CD4-positive, CD25-positive, alpha-beta regulatory T cell (primary cell): Measurements from ENCODE around the gene SMARCC2. TPM values are rescaled to one million over a fixed set of nuclear protein-coding genes. Genes with fewer than 3 reads are reported as not detected.
A peak's percentile ranks its signal among the peaks of the same experiment; 100 is the strongest.
"Not testable (repeated sequence)": the region's sequence is repeated elsewhere in the genome, so short reads cannot be mapped to it uniquely, and the experiment has no call there.

Experiments
- ATAC-seq, 2 donors: fragments of 150-1000 bp; cut with Tn5 transposase; one replicate each; pipeline ENCODE4 v1.10.0; 2021; ENCODE audit warnings: low read depth in 2 of 2, moderate number of reproducible peaks in 2 of 2, moderate library complexity in 1 of 2
- DNase-seq, 3 donors: peaks; one replicate each; pipeline versions ENCODE4 v3.0.0 to v3.0.0-alpha.2; 2012 to 2022; ENCODE audit warnings: mixed read lengths in 1 of 3
- H3K27ac ChIP-seq: one replicate; pipeline ENCODE4 v1.7.0; 2013; ENCODE audit warnings: mild to moderate bottlenecking, low read length; ENCODE audit not compliant: insufficient read depth, poor library complexity, severe bottlenecking
- H3K27me3 ChIP-seq: one replicate; pipeline ENCODE4 v1.7.0; 2013; ENCODE audit warnings: low read length; ENCODE audit not compliant: control insufficient read depth, insufficient read depth
- H3K36me3 ChIP-seq: one replicate; pipeline ENCODE4 v1.7.0; 2013; ENCODE audit warnings: mild to moderate bottlenecking, low read length, moderate library complexity; ENCODE audit not compliant: control insufficient read depth, insufficient read depth
- H3K4me1 ChIP-seq: 2 replicates; pipeline ENCODE4 v1.7.0; 2013; ENCODE audit warnings: mild to moderate bottlenecking, low read length; ENCODE audit not compliant: insufficient read depth, control insufficient read depth, poor library complexity, severe bottlenecking
- H3K4me3 ChIP-seq: one replicate; pipeline ENCODE4 v1.7.0; 2013; ENCODE audit warnings: low read depth, mild to moderate bottlenecking, low read length, moderate library complexity
- H3K9me3 ChIP-seq, 2 experiments: 1 replicate in 1 of 2; 2 replicates in 1 of 2; pipeline ENCODE4 v1.7.0; 2013; ENCODE audit warnings: low read length in 2 of 2, mild to moderate bottlenecking in 1 of 2, moderate library complexity in 1 of 2; ENCODE audit not compliant: control insufficient read depth in 2 of 2
- H3K27ac Mint-ChIP-seq, 3 donors: one replicate each; pipeline ENCODE4 v1.8.0; 2020 to 2022; ENCODE audit warnings: mild to moderate bottlenecking in 3 of 3, mixed read lengths in 3 of 3, moderate library complexity in 2 of 3
- H3K27me3 Mint-ChIP-seq: one replicate; pipeline ENCODE4 v1.8.0; 2022; ENCODE audit warnings: mild to moderate bottlenecking, mixed read lengths
- H3K36me3 Mint-ChIP-seq: one replicate; pipeline ENCODE4 v1.8.0; 2020; ENCODE audit warnings: mixed read lengths
- H3K4me1 Mint-ChIP-seq, 4 donors: one replicate each; pipeline ENCODE4 v1.8.0; 2020 to 2022; ENCODE audit warnings: mixed read lengths in 4 of 4, mild to moderate bottlenecking in 1 of 4
- H3K4me3 Mint-ChIP-seq, 4 donors: one replicate each; pipeline ENCODE4 v1.8.0; 2020 to 2022; ENCODE audit warnings: mild to moderate bottlenecking in 4 of 4, mixed read lengths in 4 of 4, moderate library complexity in 3 of 4
- H3K9me3 Mint-ChIP-seq, 7 donors: one replicate each; pipeline ENCODE4 v1.8.0; 2020 to 2022; ENCODE audit warnings: mixed read lengths in 7 of 7, mild to moderate bottlenecking in 3 of 7, moderate library complexity in 2 of 7
- polyA plus RNA-seq, 4 donors: library from polyadenylated mRNA; unstranded; fragments of 300-500 nt; fragmentation: Illumina TruSeq; gene quantifications; one replicate each; pipeline ENCODE4 v1.2.3, GENCODE V29; 2021
- total RNA-seq: library from RNA; stranded (reverse); gene quantifications from one replicate; pipeline ENCODE4 v1.2.3, GENCODE V29; 2022

SMARCC2 gene
- total and polyA plus RNA-seq, 5 donors from 2014 or later = 46.3 to 153 (median 57.1) TPM

- not testable (repeated sequence) for H3K36me3 Mint-ChIP-seq, DNase-seq, H3K27ac Mint-ChIP-seq
These were observed 7.7 kb upstream of the SMARCC2 start for GRCh38 chr12:56196818-56197550.

GRCh38 chr12:56193025-56193578 lies 3.8 kb upstream of the SMARCC2 start:
- H3K4me1 Mint-ChIP-seq = peaks cover 17 to 41% (median 21%) of the 10 kb centered on the region in 4 donors
- Histone ChIP-seq H3K27me3 (no peaks in the 10 kb centered on the region), H3K36me3 (no peaks in the 10 kb centered on the region), H3K9me3 (no peaks in the 10 kb centered on the region), H3K4me1 (peaks cover 21% of the 10 kb centered on the region), H3K27ac (no peak overlapping the region), H3K4me3 (no peak overlapping the region)
- DNase-seq (peak; percentile 62 to 88 (median 76)), ATAC-seq (no peak)
- peaks cover 15% of the 10 kb centered on the region for H3K27me3 Mint-ChIP-seq
- peaks cover 0 to 1% (median 0%) of the 10 kb centered on the region in 7 donors for H3K9me3 Mint-ChIP-seq
- peak overlapping the region in 2 of 3 donors; percentile 26 to 81 for H3K27ac Mint-ChIP-seq
- H3K36me3 Mint-ChIP-seq = peaks cover 4% of the 10 kb centered on the region
- H3K4me3 Mint-ChIP-seq = peak overlapping the region in 3 of 4 donors; percentile 56 to 94 (median 70)

More at GRCh38 chr12:56196818-56197550, 7.7 kb upstream of the SMARCC2 start:
- not testable (repeated sequence) for H3K4me3 ChIP-seq, ATAC-seq, H3K4me3 Mint-ChIP-seq, H3K36me3 ChIP-seq, H3K27ac ChIP-seq, H3K4me1 ChIP-seq, H3K9me3 Mint-ChIP-seq, H3K9me3 ChIP-seq, H3K27me3 Mint-ChIP-seq, H3K27me3 ChIP-seq
- H3K4me1 Mint-ChIP-seq = peaks cover 9 to 16% (median 11%) of the 10 kb centered on the region in 4 donors

GRCh38 chr12:56192582-56192981 lies 3.3 kb upstream of the SMARCC2 start:
- Mint-ChIP-seq H3K27ac (peak overlapping the region in 2 of 3 donors; percentile 26 to 81), H3K9me3 (peaks cover 0 to 1% (median 0%) of the 10 kb centered on the region in 7 donors), H3K4me1 (peaks cover 22 to 46% (median 26%) of the 10 kb centered on the region in 4 donors), H3K4me3 (peak overlapping the region in 3 of 4 donors; percentile 56 to 94 (median 70)), H3K36me3 (peaks cover 4% of the 10 kb centered on the region), H3K27me3 (peaks cover 16% of the 10 kb centered on the region)
- no peak overlapping the region for H3K27ac ChIP-seq
- peaks cover 26% of the 10 kb centered on the region for H3K4me1 ChIP-seq
- H3K36me3 ChIP-seq = no peaks in the 10 kb centered on the region
- ATAC-seq (no peak), DNase-seq (no peak)
- no peaks in the 10 kb centered on the region for H3K27me3 ChIP-seq
- H3K4me3 ChIP-seq = no peak overlapping the region
- no peaks in the 10 kb centered on the region for H3K9me3 ChIP-seq

GRCh38 chr12:56190695-56191155 lies 1.4 kb upstream of the SMARCC2 start:
- H3K4me1 Mint-ChIP-seq = peaks cover 30 to 60% (median 37%) of the 10 kb centered on the region in 4 donors
- H3K27ac Mint-ChIP-seq = peak overlapping the region; percentile 97 to 99 (median 99)
- no peak for DNase-seq

GRCh38 chr12:56189918-56190694 lies 823 bp upstream of the SMARCC2 start:
- H3K27me3 Mint-ChIP-seq = peaks cover 16% of the 10 kb centered on the region
- peaks cover 7% of the 10 kb centered on the region for H3K36me3 Mint-ChIP-seq
- peaks cover 32% of the 10 kb centered on the region for H3K4me1 ChIP-seq
- H3K4me1 Mint-ChIP-seq = peaks cover 31 to 62% (median 39%) of the 10 kb centered on the region in 4 donors
- H3K36me3 ChIP-seq = peaks cover 15% of the 10 kb centered on the region
- no peaks in the 10 kb centered on the region for H3K9me3 ChIP-seq
- peak overlapping the region; percentile 97 to 99 (median 99) for H3K27ac Mint-ChIP-seq
- ATAC-seq (peak; percentile 9 to 20), DNase-seq (peak; percentile 56 to 78 (median 69))
- H3K27ac ChIP-seq = peak overlapping the region; percentile 86
- H3K4me3 Mint-ChIP-seq = peak overlapping the region; percentile 95 to 99 (median 96)
- peak overlapping the region; percentile 71 for H3K4me3 ChIP-seq
- no peaks in the 10 kb centered on the region for H3K27me3 ChIP-seq
- H3K9me3 Mint-ChIP-seq = peaks cover 0 to 1% (median 0%) of the 10 kb centered on the region in 7 donors

More at GRCh38 chr12:56190695-56191155, 1.4 kb upstream of the SMARCC2 start:
- Histone ChIP-seq H3K4me1 (peaks cover 32% of the 10 kb centered on the region), H3K36me3 (peaks cover 11% of the 10 kb centered on the region), H3K9me3 (no peaks in the 10 kb centered on the region), H3K27me3 (no peaks in the 10 kb centered on the region), H3K4me3 (peak overlapping the region; percentile 71), H3K27ac (peak overlapping the region; percentile 86)
- Mint-ChIP-seq H3K36me3 (peaks cover 6% of the 10 kb centered on the region), H3K27me3 (peaks cover 16% of the 10 kb centered on the region), H3K9me3 (peaks cover 0 to 1% (median 0%) of the 10 kb centered on the region in 7 donors), H3K4me3 (peak overlapping the region; percentile 95 to 99 (median 96))
- no peak for ATAC-seq

GRCh38 chr12:56188778-56189098 lies 545 bp downstream of the SMARCC2 start:
- DNase-seq (peak in 1 of 3 donors; percentile 21), ATAC-seq (peak in 1 of 2 donors; percentile 4)
- H3K27me3 Mint-ChIP-seq = peaks cover 16% of the 10 kb centered on the region
- peak overlapping the region; percentile 90 to 96 (median 94) for H3K27ac Mint-ChIP-seq
- peaks cover 28% of the 10 kb centered on the region for H3K36me3 ChIP-seq
- H3K27me3 ChIP-seq = no peaks in the 10 kb centered on the region
- peaks cover 0 to 1% (median 0%) of the 10 kb centered on the region in 7 donors for H3K9me3 Mint-ChIP-seq
- peaks cover 21% of the 10 kb centered on the region for H3K36me3 Mint-ChIP-seq
- H3K27ac ChIP-seq = peak overlapping the region; percentile 86
- peaks cover 32% of the 10 kb centered on the region for H3K4me1 ChIP-seq
- peaks cover 28 to 64% (median 42%) of the 10 kb centered on the region in 4 donors for H3K4me1 Mint-ChIP-seq
- no peaks in the 10 kb centered on the region for H3K9me3 ChIP-seq
- peak overlapping the region; percentile 92 to 96 (median 95) for H3K4me3 Mint-ChIP-seq
- H3K4me3 ChIP-seq = peak overlapping the region; percentile 84

- Mint-ChIP-seq H3K27me3 (peaks cover 16% of the 10 kb centered on the region), H3K4me1 (peaks cover 26 to 62% (median 41%) of the 10 kb centered on the region in 4 donors), H3K36me3 (peaks cover 22% of the 10 kb centered on the region), H3K4me3 (peak overlapping the region; percentile 92 to 96 (median 95)), H3K27ac (peak overlapping the region; percentile 90 to 96 (median 94)), H3K9me3 (peaks cover 0 to 1% (median 0%) of the 10 kb centered on the region in 7 donors)
- Histone ChIP-seq H3K27ac (peak overlapping the region; percentile 86), H3K9me3 (no peaks in the 10 kb centered on the region), H3K4me1 (peaks cover 32% of the 10 kb centered on the region), H3K4me3 (peak overlapping the region; percentile 84), H3K27me3 (no peaks in the 10 kb centered on the region), H3K36me3 (peaks cover 33% of the 10 kb centered on the region)
- DNase-seq = peak in 1 of 3 donors; percentile 29
- no peak for ATAC-seq
These were observed 1.0 kb downstream of the SMARCC2 start for GRCh38 chr12:56188131-56188777.
